ENCODE results near the gene MARCHF10. TPM values are rescaled to one million over a fixed set of nuclear protein-coding genes. Genes with fewer than 3 reads are reported as not detected.

Gene MARCHF10
- total and polyA plus RNA-seq, 2 of the 4 experiments (the other 2 are of a cell fraction) = 0.18 to 0.74 TPM

GRCh38 chr17:62787366-62787765, 20.7 kb downstream of the MARCHF10 start:
- Histone ChIP-seq H3K9ac (ENCODE audit: low read depth, low read length) (no peak overlapping the region), H3K4ac (ENCODE audit: low read depth, low read length) (no peak overlapping the region), H2AFZ (replicated peaks; ENCODE audit: low read length, poor library complexity) (no peak overlapping the region), H2AK5ac (ENCODE audit: low read depth, low read length) (no peak overlapping the region), H2BK120ac (ENCODE audit: low read depth, low read length) (no peak overlapping the region), H3K23ac (ENCODE audit: low read depth, low read length) (no peak overlapping the region), H2BK15ac (ENCODE audit: low read depth, low read length) (no peak overlapping the region), H3K18ac (ENCODE audit: low read depth, low read length) (no peak overlapping the region), H3K4me1 (ENCODE audit: control insufficient read depth, insufficient read depth, low read length) (peaks cover 8% of the 10 kb centered on the region), H3K14ac (replicated peaks; ENCODE audit: low read depth, low read length) (no peak overlapping the region), H3K36me3 (ENCODE audit: control insufficient read depth, insufficient read depth, low read length) (no peaks in the 10 kb centered on the region), H4K5ac (ENCODE audit: low read depth, low read length) (no peak overlapping the region), H4K91ac (ENCODE audit: insufficient read depth, low read depth, low read length) (no peak overlapping the region), H4K8ac (ENCODE audit: low read depth in 2 of 2, low read length in 2 of 2) (no peak overlapping the region), H3K9me1 (ENCODE audit: insufficient read depth, low read length) (peaks cover 6% of the 10 kb centered on the region; the same call in 1 of the 2 replicates), H3K4me2 (ENCODE audit: low read depth, low read length) (no peak overlapping the region), H3K27ac (ENCODE audit: insufficient read depth, low read length) (no peak overlapping the region), H3K56ac (ENCODE audit: extremely low read depth, insufficient read depth, low read length) (no peak overlapping the region), H3K79me1 (ENCODE audit: low read depth in 1 of 2, low read length in 2 of 2) (no peaks in the 10 kb centered on the region; a peak in 1 of 4 replicates), H3K9me3 (ENCODE audit: control insufficient read depth, insufficient read depth, low read length) (no peaks in the 10 kb centered on the region), H2BK20ac (ENCODE audit: low read depth, low read length) (0 out of 2 replicates have a peak overlapping the region, but pooled peaks have one; percentile 26), H3K27me3 (ENCODE audit: control insufficient read depth, insufficient read depth, low read length) (no peaks in the 10 kb centered on the region), H2BK5ac (ENCODE audit: low read depth, low read length, poor library complexity, severe bottlenecking) (no peak overlapping the region), H3K4me3 (ENCODE audit: insufficient read depth, low read depth, low read length) (no peak overlapping the region), H2AK9ac (replicated peaks; ENCODE audit: low read depth, low read length, poor library complexity) (no peak overlapping the region), H4K20me1 (ENCODE audit: insufficient read depth, low read length) (no peaks in the 10 kb centered on the region; the same call in 1 of the 2 replicates)
- dilution Hi-C loops (cut with HindIII; ENCODE audit: low sequenced_read_pairs, unreplicated experiment) (no loop called here), intact Hi-C loops (cut with micrococcal nuclease) (no loop called here), in situ Hi-C loops (cut with MboI; ENCODE audit: low sequenced_read_pairs) (no loop called here)
- no TSS peak for BruUV-seq (replicated peaks)
- no peak for TF ChIP-seq CTCF (conservative IDR thresholded peaks at IDR 0.05; ENCODE audit: low read depth, low read length)
- TF ChIP-seq MXI1 (IDR thresholded peaks at IDR 0.05; ENCODE audit: borderline replicate concordance, low read depth, low read length) = no peak
- TF ChIP-seq, protein P1, sequence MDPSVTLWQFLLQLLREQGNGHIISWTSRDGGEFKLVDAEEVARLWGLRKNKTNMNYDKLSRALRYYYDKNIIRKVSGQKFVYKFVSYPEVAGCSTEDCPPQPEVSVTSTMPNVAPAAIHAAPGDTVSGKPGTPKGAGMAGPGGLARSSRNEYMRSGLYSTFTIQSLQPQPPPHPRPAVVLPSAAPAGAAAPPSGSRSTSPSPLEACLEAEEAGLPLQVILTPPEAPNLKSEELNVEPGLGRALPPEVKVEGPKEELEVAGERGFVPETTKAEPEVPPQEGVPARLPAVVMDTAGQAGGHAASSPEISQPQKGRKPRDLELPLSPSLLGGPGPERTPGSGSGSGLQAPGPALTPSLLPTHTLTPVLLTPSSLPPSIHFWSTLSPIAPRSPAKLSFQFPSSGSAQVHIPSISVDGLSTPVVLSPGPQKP (IDR thresholded peaks at IDR 0.05; ENCODE audit: borderline replicate concordance, low read depth, low read length) = no peak
- no peak for TF ChIP-seq CEBPB (IDR thresholded peaks at IDR 0.05; ENCODE audit: low read depth, low read length)
- no peak for TF ChIP-seq CHD1 (IDR thresholded peaks at IDR 0.05; ENCODE audit: low read depth, low read length)
- no peak for TF ChIP-seq RAD21 (IDR thresholded peaks at IDR 0.05; ENCODE audit: low read length)
- no peak for TF ChIP-seq MAFK (IDR thresholded peaks at IDR 0.05; ENCODE audit: low read depth, low read length)
- no peak for TF ChIP-seq SMC3 (IDR thresholded peaks at IDR 0.05; ENCODE audit: low read depth, low read length)
- TF ChIP-seq MAZ (IDR thresholded peaks at IDR 0.05; ENCODE audit: borderline replicate concordance, low read depth, low read length) = no peak
- no peak for TF ChIP-seq RCOR1 (IDR thresholded peaks at IDR 0.05; ENCODE audit: insufficient replicate concordance, low read length)
- no peak for TF ChIP-seq USF2 (IDR thresholded peaks at IDR 0.05; ENCODE audit: low read depth, low read length)
- no peak for TF ChIP-seq BHLHE40 (IDR thresholded peaks at IDR 0.05; ENCODE audit: low read depth, low read length)
- no peak for TF ChIP-seq NFE2L2 (IDR thresholded peaks at IDR 0.05; ENCODE audit: low read depth, low read length)
- TF ChIP-seq RFX5 (IDR thresholded peaks at IDR 0.05; ENCODE audit: low read depth, low read length) = no peak
- no peak for TF ChIP-seq POLR2A (IDR thresholded peaks at IDR 0.05; ENCODE audit: low read depth, low read length)
- POLR2A ChIA-PET (ENCODE audit: unreplicated experiment) = no interaction called here
- WGBS, 2 experiments (ENCODE audit: extremely low coverage in 2 of 2, insufficient read length in 1 of 2) = 60% methylated on average over 1 of the region's 2 CpGs; no CpG with 5 or more reads in 1 of the 2 experiments
- peak; percentile 65 for DNase-seq
- CTCF ChIA-PET = no interaction called here
- no peak for ATAC-seq (ENCODE audit: low read depth)

Data from IMR-90 (cell line).